IMR-90 (cell line): ENCODE measurements around the gene PHLDB1. TPM values are rescaled to one million over a fixed set of nuclear protein-coding genes. Genes with fewer than 3 reads are reported as not detected.

ENCODE experiments used
- ATAC-seq: fragments of 200-7000 bp; cut with Tn5 transposase; 2 replicates; pipeline ENCODE4 v1.9.1; 2020; ENCODE audit warnings: low read depth, mild to moderate bottlenecking, moderate library complexity
- BruUV-seq: library from RNA; stranded (reverse); fragments of 400-500 nt; replicated peaks from 2 replicates; lab custom pipeline; 2021; lab: Mats Ljungman, UMichigan
- CTCF ChIA-PET: fragments of 300-600 bp; formaldehyde crosslinking; extraction: SDS; loops from one replicate; lab custom pipeline; 2021; ENCODE audit warnings: antibody characterized with exemption; lab: Yijun Ruan, JAX
- POLR2A ChIA-PET: fragments of 300-600 bp; sonication (Branson Sonifier 250); formaldehyde crosslinking; loops from one replicate; lab custom pipeline; 2022; ENCODE audit warnings: antibody characterized with exemption; ENCODE audit not compliant: unreplicated experiment; lab: Charles Lee
- DNase-seq: peaks from one replicate; pipeline ENCODE4 v3.0.0; 2013
- H2AFZ ChIP-seq: replicated peaks from 2 replicates; pipeline ENCODE3; 2013; ENCODE audit warnings: low read length, mild to moderate bottlenecking; ENCODE audit not compliant: poor library complexity
- H2AK5ac ChIP-seq: 2 replicates; pipeline ENCODE4 v1.6.1; 2013; ENCODE audit warnings: low read depth, low read length, inconsistent platforms
- H2AK9ac ChIP-seq: replicated peaks from 2 replicates; pipeline ENCODE3; 2013; ENCODE audit warnings: mild to moderate bottlenecking, low read depth, low read length, moderate library complexity; ENCODE audit not compliant: poor library complexity
- H2BK120ac ChIP-seq: 2 replicates; pipeline ENCODE4 v1.6.1; 2013; ENCODE audit warnings: low read depth, low read length, inconsistent platforms
- H2BK15ac ChIP-seq: 3 replicates; pipeline ENCODE4 v1.6.1; 2013; ENCODE audit warnings: low read depth, low read length, inconsistent platforms
- H2BK20ac ChIP-seq: 2 replicates; pipeline ENCODE4 v1.6.1; 2013; ENCODE audit warnings: low read depth, mild to moderate bottlenecking, inconsistent platforms, low read length, moderate library complexity
- H2BK5ac ChIP-seq: 2 replicates; pipeline ENCODE4 v1.6.1; 2013; ENCODE audit warnings: mild to moderate bottlenecking, low read depth, low read length, inconsistent platforms; ENCODE audit not compliant: poor library complexity, severe bottlenecking
- H3K14ac ChIP-seq: replicated peaks from 2 replicates; pipeline ENCODE4 v1.6.1; 2013; ENCODE audit warnings: low read depth, low read length, inconsistent platforms
- H3K18ac ChIP-seq: 2 replicates; pipeline ENCODE4 v1.6.1; 2013; ENCODE audit warnings: low read depth, low read length, control low read depth
- H3K23ac ChIP-seq: 2 replicates; pipeline ENCODE4 v1.6.1; 2013; ENCODE audit warnings: low read depth, low read length, inconsistent platforms
- H3K27ac ChIP-seq: 2 replicates; pipeline ENCODE4 v1.5.1; 2013; ENCODE audit warnings: mild to moderate bottlenecking, control low read depth, low read length; ENCODE audit not compliant: insufficient read depth
- H3K27me3 ChIP-seq: 2 replicates; pipeline ENCODE4 v1.6.1; 2013; ENCODE audit warnings: low read length; ENCODE audit not compliant: control insufficient read depth, insufficient read depth
- H3K36me3 ChIP-seq: 2 replicates; pipeline ENCODE4 v1.6.1; 2013; ENCODE audit warnings: low read length, mixed read lengths; ENCODE audit not compliant: control insufficient read depth, insufficient read depth
- H3K4ac ChIP-seq: 2 replicates; pipeline ENCODE4 v1.6.1; 2013; ENCODE audit warnings: low read depth, low read length, inconsistent platforms
- H3K4me1 ChIP-seq: 2 replicates; pipeline ENCODE4 v1.6.1; 2013; ENCODE audit warnings: low read length, mixed read lengths; ENCODE audit not compliant: control insufficient read depth, insufficient read depth
- H3K4me2 ChIP-seq: 2 replicates; pipeline ENCODE4 v1.6.1; 2013; ENCODE audit warnings: low read depth, mild to moderate bottlenecking, control low read depth, low read length, moderate library complexity
- H3K4me3 ChIP-seq: 2 replicates; pipeline ENCODE4 v1.5.1; 2013; ENCODE audit warnings: low read depth, mild to moderate bottlenecking, control low read depth, low read length, moderate library complexity; ENCODE audit not compliant: insufficient read depth
- H3K56ac ChIP-seq: 2 replicates; pipeline ENCODE4 v1.6.1; 2013; ENCODE audit warnings: low read length, inconsistent platforms; ENCODE audit not compliant: insufficient read depth; ENCODE audit errors: extremely low read depth
- H3K79me1 ChIP-seq, 2 experiments: 2 replicates each; pipeline ENCODE4 v1.6.1; 2013; ENCODE audit warnings: low read length in 2 of 2, inconsistent platforms in 1 of 2, low read depth in 1 of 2
- H3K9ac ChIP-seq: 2 replicates; pipeline ENCODE4 v1.6.1; 2013; ENCODE audit warnings: low read depth, low read length, control low read depth
- H3K9me1 ChIP-seq: 2 replicates; pipeline ENCODE4 v1.6.1; 2013; ENCODE audit warnings: low read length, inconsistent platforms; ENCODE audit not compliant: insufficient read depth
- H3K9me3 ChIP-seq: 2 replicates; pipeline ENCODE4 v1.6.1; 2013; ENCODE audit warnings: low read length; ENCODE audit not compliant: control insufficient read depth, insufficient read depth
- H4K20me1 ChIP-seq: 2 replicates; pipeline ENCODE4 v1.6.1; 2013; ENCODE audit warnings: low read length, inconsistent platforms; ENCODE audit not compliant: insufficient read depth
- H4K5ac ChIP-seq: 2 replicates; pipeline ENCODE4 v1.6.1; 2013; ENCODE audit warnings: mild to moderate bottlenecking, low read depth, low read length, control low read depth
- H4K8ac ChIP-seq, 2 experiments: 2 replicates each; pipeline ENCODE4 v1.6.1; 2013; ENCODE audit warnings: low read depth in 2 of 2, low read length in 2 of 2, control low read depth in 1 of 2, inconsistent platforms in 1 of 2
- H4K91ac ChIP-seq: 2 replicates; pipeline ENCODE4 v1.6.1; 2013; ENCODE audit warnings: low read depth, low read length, inconsistent platforms; ENCODE audit not compliant: insufficient read depth
- CEBPB ChIP-seq: IDR thresholded peaks from 2 replicates; pipeline ENCODE4 v1.6.1; 2012; ENCODE audit warnings: low read depth, low read length, improper control_type of control experiment
- CHD1 ChIP-seq: IDR thresholded peaks from 2 replicates; pipeline ENCODE4 v1.6.1; 2012; ENCODE audit warnings: low read depth, low read length, improper control_type of control experiment
- CTCF ChIP-seq: conservative IDR thresholded peaks from 2 replicates; pipeline ENCODE4 v1.5.1; 2012; ENCODE audit warnings: mild to moderate bottlenecking, low read depth, low read length, improper control_type of control experiment
- ELK1 ChIP-seq: fragments of 150-350 bp; IDR thresholded peaks from 2 replicates; pipeline ENCODE4 v1.6.1; 2016; ENCODE audit warnings: low read depth, mild to moderate bottlenecking, low read length, moderate library complexity, borderline replicate concordance
- MAFK ChIP-seq: IDR thresholded peaks from 2 replicates; pipeline ENCODE4 v1.6.1; 2012; ENCODE audit warnings: low read depth, low read length, improper control_type of control experiment
- MAZ ChIP-seq: IDR thresholded peaks from 2 replicates; pipeline ENCODE4 v1.6.1; 2012; ENCODE audit warnings: low read depth, mild to moderate bottlenecking, low read length, improper control_type of control experiment, moderate library complexity, borderline replicate concordance
- MXI1 ChIP-seq: IDR thresholded peaks from 2 replicates; pipeline ENCODE4 v1.6.1; 2012; ENCODE audit warnings: low read depth, mild to moderate bottlenecking, low read length, moderate library complexity, borderline replicate concordance
- NFE2L2 ChIP-seq: fragments of 150-350 bp; IDR thresholded peaks from 2 replicates; pipeline ENCODE4 v1.6.1; 2016; ENCODE audit warnings: low read depth, mild to moderate bottlenecking, low read length
- POLR2A ChIP-seq: IDR thresholded peaks from 2 replicates; pipeline ENCODE4 v1.6.1; 2012; ENCODE audit warnings: mild to moderate bottlenecking, low read depth, low read length
- RAD21 ChIP-seq: IDR thresholded peaks from 2 replicates; pipeline ENCODE4 v1.6.1; 2012; ENCODE audit warnings: low read length, improper control_type of control experiment
- RCOR1 ChIP-seq: IDR thresholded peaks from 2 replicates; pipeline ENCODE4 v1.6.1; 2012; ENCODE audit warnings: mild to moderate bottlenecking, low read length, improper control_type of control experiment; ENCODE audit not compliant: insufficient replicate concordance
- SMC3 ChIP-seq: fragments of 150-350 bp; IDR thresholded peaks from 2 replicates; pipeline ENCODE4 v1.6.1; 2016; ENCODE audit warnings: low read depth, mild to moderate bottlenecking, antibody characterized with exemption, low read length, moderate library complexity
- USF2 ChIP-seq: fragments of 150-350 bp; IDR thresholded peaks from 2 replicates; pipeline ENCODE4 v1.6.1; 2017; ENCODE audit warnings: mild to moderate bottlenecking, antibody characterized with exemption, low read length, low read depth
- WGBS, 2 experiments: methylation state at CpG; one replicate each; pipeline versions ENCODE4 v1.1.5 to v1.1.7; 2013; ENCODE audit warnings: missing lambda C conversion rate in 2 of 2; ENCODE audit not compliant: insufficient read length in 1 of 2; ENCODE audit errors: extremely low coverage in 2 of 2; 5-methylcytosine and 5-hydroxymethylcytosine counted together
- dilution Hi-C: fragments of 300-500 bp; cut with HindIII; formaldehyde crosslinking; loops from one replicate; pipeline ENCODE4 v1.14.3; 2018; ENCODE audit warnings: low sequenced_read_pairs; ENCODE audit not compliant: unreplicated experiment
- in situ Hi-C: fragments of 300-500 bp; cut with MboI; formaldehyde crosslinking; loops from 3 replicates; pipeline ENCODE4 v1.14.3; 2019; ENCODE audit warnings: low sequenced_read_pairs, inconsistent platforms, mixed read lengths
- intact Hi-C: fragments of 100-400 bp; cut with micrococcal nuclease; formaldehyde crosslinking; loops from 2 replicates; pipeline ENCODE4 v1.10.0; 2022
- polyA plus RNA-seq, 3 experiments: library from polyadenylated mRNA; depleted of rRNA; stranded (reverse); fragments of >200 nt; gene quantifications; 2 replicates each; pipeline ENCODE4 v1.2.3, GENCODE V29; 2012; ENCODE audit warnings: low replicate concordance in 1 of 3
- total RNA-seq: library from RNA; depleted of rRNA; stranded (reverse); fragments of >200 nt; gene quantifications from 2 replicates; pipeline ENCODE4 v1.2.3, GENCODE V29; 2012

Gene PHLDB1
- total and polyA plus RNA-seq, 2 of the 4 experiments (the other 2 are of a cell fraction) = 40.0 to 90.4 TPM

- peaks cover 6% of the 10 kb centered on the region; the same call in 1 of the 2 replicates for H3K9me1 ChIP-seq
- H3K23ac ChIP-seq = no peak overlapping the region
- H3K4me2 ChIP-seq = no peak overlapping the region
- intact Hi-C loops = loop anchor here (5.0 kb wide), 1 partner anchor 51 kb away; the partner anchor contains the start of gene PHLDB1
- peaks cover 41% of the 10 kb centered on the region for H4K20me1 ChIP-seq
- H3K4me3 ChIP-seq = no peak overlapping the region
- H3K14ac ChIP-seq = no peak overlapping the region
- peaks cover 8 to 16% of the 10 kb centered on the region in 2 experiments; a peak in 3 of 4 replicates for H3K79me1 ChIP-seq
- no peak overlapping the region for H3K56ac ChIP-seq
- ChIA-PET CTCF (no interaction called here), POLR2A (interaction anchor here (0.5 kb wide), 1 partner anchor 50 kb away, joined by 3 read pairs; the partner anchor contains the start of gene PHLDB1)
- H4K91ac ChIP-seq = no peak overlapping the region
- H3K4me1 ChIP-seq = no peaks in the 10 kb centered on the region
- peaks cover 41% of the 10 kb centered on the region for H3K36me3 ChIP-seq
- no peak overlapping the region for H4K8ac ChIP-seq
- ATAC-seq = no peak
- no peak overlapping the region for H3K27ac ChIP-seq
- H2BK120ac ChIP-seq = no peak overlapping the region
- H2BK20ac ChIP-seq = no peak overlapping the region
- H4K5ac ChIP-seq = no peak overlapping the region
- no peaks in the 10 kb centered on the region for H3K27me3 ChIP-seq
- no TSS peak for BruUV-seq
- WGBS, 2 experiments = 90% methylated on average over 2 of the region's 16 CpGs; no CpG with 5 or more reads in 1 of the 2 experiments
- no peak overlapping the region for H3K9ac ChIP-seq
- no peak overlapping the region for H3K18ac ChIP-seq
- H2AFZ ChIP-seq = no peak overlapping the region
- in situ Hi-C loops = no loop called here
- no peak overlapping the region for H2AK5ac ChIP-seq
- H3K9me3 ChIP-seq = no peaks in the 10 kb centered on the region
- DNase-seq = no peak
- no peak overlapping the region for H2BK5ac ChIP-seq
- H2BK15ac ChIP-seq = no peak overlapping the region
- H3K4ac ChIP-seq = no peak overlapping the region
- H2AK9ac ChIP-seq = peak overlapping the region; percentile 3
- TF ChIP-seq CHD1 (no peak), MAZ (no peak), CEBPB (no peak), RAD21 (no peak), RCOR1 (no peak), ELK1 (no peak), POLR2A (no peak), MXI1 (no peak), MAFK (no peak), USF2 (no peak), SMC3 (no peak), CTCF (no peak), NFE2L2 (no peak)
- dilution Hi-C loops = no loop called here
These were observed 50.5 kb downstream of the PHLDB1 start for GRCh38 chr11:118657709-118658428.
